CD4-positive, alpha-beta T cell (primary cell): ENCODE data around the gene KHK. TPM values are rescaled to one million over a fixed set of nuclear protein-coding genes. Genes with fewer than 3 reads are reported as not detected.
"Not testable (repeated sequence)": the region's sequence is repeated elsewhere in the genome, so short reads cannot be mapped to it uniquely, and the experiment has no call there.

Experiments
- ATAC-seq: fragments of 200-7000 bp; cut with Tn5 transposase; one replicate; pipeline ENCODE4 v1.10.0; 2022; ENCODE audit warnings: mild to moderate bottlenecking; ENCODE audit not compliant: poor library complexity
- CTCF ChIA-PET: fragments of 350-600 bp; sonication (Branson Sonifier 250); formaldehyde crosslinking; loops from one replicate; lab custom pipeline; 2021; ENCODE audit warnings: antibody characterized with exemption, inconsistent platforms; lab: Charles Lee
- POLR2A ChIA-PET: fragments of 350-600 bp; sonication (Branson Sonifier 250); formaldehyde crosslinking; loops from one replicate; lab custom pipeline; 2021; ENCODE audit warnings: antibody characterized with exemption, inconsistent platforms; lab: Charles Lee
- DNase-seq, 14 experiments: peaks; one replicate each; pipeline ENCODE4 v3.0.0-alpha.2; 2013 to 2020; ENCODE audit warnings: mixed read lengths in 2 of 14
- H3K27ac ChIP-seq, 2 donors: one replicate each; pipeline versions ENCODE4 v1.5.1 to v1.7.0; 2013; ENCODE audit warnings: low read length in 2 of 2, low read depth in 1 of 2, mild to moderate bottlenecking in 1 of 2
- H3K27me3 ChIP-seq, 2 experiments: 1 replicate in 1 of 2; 2 replicates in 1 of 2; pipeline versions ENCODE4 v1.6.1 to v1.7.0; 2013; ENCODE audit warnings: low read length in 2 of 2, control low read depth in 1 of 2, mild to moderate bottlenecking in 1 of 2, moderate library complexity in 1 of 2; ENCODE audit not compliant: insufficient read depth in 2 of 2, control insufficient read depth in 1 of 2
- H3K36me3 ChIP-seq: one replicate; pipeline ENCODE4 v1.6.1; 2013; ENCODE audit warnings: low read length, control low read depth; ENCODE audit not compliant: insufficient read depth
- H3K4me1 ChIP-seq: one replicate; pipeline ENCODE4 v1.6.1; 2013; ENCODE audit warnings: low read length, control low read depth; ENCODE audit not compliant: insufficient read depth
- H3K4me3 ChIP-seq: one replicate; pipeline ENCODE4 v1.5.1; 2013; ENCODE audit warnings: mild to moderate bottlenecking, low read length, moderate library complexity
- H3K9me3 ChIP-seq, 2 experiments: 1 replicate in 1 of 2; 2 replicates in 1 of 2; pipeline versions ENCODE4 v1.6.1 to v1.7.0; 2013; ENCODE audit warnings: low read length in 2 of 2, mild to moderate bottlenecking in 2 of 2, control low read depth in 1 of 2, moderate library complexity in 1 of 2; ENCODE audit not compliant: control insufficient read depth in 1 of 2, insufficient read depth in 1 of 2
- H3K27ac Mint-ChIP-seq: one replicate; pipeline ENCODE4 v1.8.0; 2020; ENCODE audit warnings: mixed read lengths
- H3K27me3 Mint-ChIP-seq: one replicate; pipeline ENCODE4 v1.8.0; 2021; ENCODE audit warnings: mixed read lengths
- H3K36me3 Mint-ChIP-seq: one replicate; pipeline ENCODE4 v1.8.0; 2021; ENCODE audit warnings: low read depth, mixed read lengths
- H3K4me1 Mint-ChIP-seq: one replicate; pipeline ENCODE4 v1.8.0; 2021; ENCODE audit warnings: low read depth, mixed read lengths
- H3K4me3 Mint-ChIP-seq: one replicate; pipeline ENCODE4 v1.8.0; 2020; ENCODE audit warnings: mild to moderate bottlenecking, mixed read lengths
- H3K9me3 Mint-ChIP-seq: one replicate; pipeline ENCODE4 v1.8.0; 2020; ENCODE audit warnings: mixed read lengths
- intact Hi-C, 2 experiments: fragments of 100-400 bp; cut with DNase I in 1 of 2; cut with micrococcal nuclease in 1 of 2; formaldehyde crosslinking; loops; one replicate each; pipeline versions ENCODE4 v1.15.1 to v1.9.0; 2023 to 2025; cut with DNase I, micrococcal nuclease
- total RNA-seq, 174 experiments: library from RNA in 2 of 174; stranded (reverse) in 2 of 174; gene quantifications; one replicate each; pipeline ENCODE4 v1.2.3 and lab custom pipeline; 2021 to 2026
- TF ChIP-seq, protein P1 (sequence below): fragments of 200-600 bp; IDR thresholded peaks from one replicate; pipeline ENCODE4 v1.8.0; 2022; ENCODE audit warnings: antibody characterized with exemption, mild to moderate bottlenecking

Gene KHK
- total RNA-seq, 2 experiments from 2014 or later, result 4.7 TPM

DNA sequence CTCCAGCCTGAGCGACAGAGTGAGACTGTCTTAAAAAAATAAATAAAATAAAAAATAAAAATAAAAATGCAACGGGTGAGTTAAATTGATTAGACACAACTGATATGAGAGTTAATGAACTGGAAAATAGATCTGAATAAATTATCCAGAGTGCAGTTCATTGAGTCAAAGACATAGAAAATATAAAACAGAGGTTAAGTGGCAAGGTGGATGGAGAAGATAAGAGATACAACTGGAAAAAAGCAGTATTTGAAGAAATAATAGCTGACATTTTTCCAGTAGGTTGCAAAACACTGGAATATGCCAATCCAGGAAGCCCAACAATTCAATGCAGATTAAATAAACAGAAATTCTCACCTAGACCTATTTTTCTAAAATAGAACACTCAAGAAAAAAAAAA lies 21.6 kb downstream of the KHK start:
- Histone ChIP-seq H3K27ac (no peak overlapping the region), H3K9me3 (no peaks in the 10 kb centered on the region), H3K4me3 (no peak overlapping the region), H3K27me3 (no peaks in the 10 kb centered on the region), H3K36me3 (no peaks in the 10 kb centered on the region), H3K4me1 (no peaks in the 10 kb centered on the region)
- intact Hi-C loops, result no loop called here
- ChIA-PET POLR2A (no interaction called here), CTCF (interaction anchor here (0.7 kb wide), 2 partner anchors 32 to 35 kb away, joined by 3 read pairs; no protein-coding TSS in a partner anchor)
- H3K4me1 Mint-ChIP-seq, result no peaks in the 10 kb centered on the region
- TF ChIP-seq, protein P1, sequence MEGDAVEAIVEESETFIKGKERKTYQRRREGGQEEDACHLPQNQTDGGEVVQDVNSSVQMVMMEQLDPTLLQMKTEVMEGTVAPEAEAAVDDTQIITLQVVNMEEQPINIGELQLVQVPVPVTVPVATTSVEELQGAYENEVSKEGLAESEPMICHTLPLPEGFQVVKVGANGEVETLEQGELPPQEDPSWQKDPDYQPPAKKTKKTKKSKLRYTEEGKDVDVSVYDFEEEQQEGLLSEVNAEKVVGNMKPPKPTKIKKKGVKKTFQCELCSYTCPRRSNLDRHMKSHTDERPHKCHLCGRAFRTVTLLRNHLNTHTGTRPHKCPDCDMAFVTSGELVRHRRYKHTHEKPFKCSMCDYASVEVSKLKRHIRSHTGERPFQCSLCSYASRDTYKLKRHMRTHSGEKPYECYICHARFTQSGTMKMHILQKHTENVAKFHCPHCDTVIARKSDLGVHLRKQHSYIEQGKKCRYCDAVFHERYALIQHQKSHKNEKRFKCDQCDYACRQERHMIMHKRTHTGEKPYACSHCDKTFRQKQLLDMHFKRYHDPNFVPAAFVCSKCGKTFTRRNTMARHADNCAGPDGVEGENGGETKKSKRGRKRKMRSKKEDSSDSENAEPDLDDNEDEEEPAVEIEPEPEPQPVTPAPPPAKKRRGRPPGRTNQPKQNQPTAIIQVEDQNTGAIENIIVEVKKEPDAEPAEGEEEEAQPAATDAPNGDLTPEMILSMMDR, result no peak
- no peak overlapping the region for H3K27ac Mint-ChIP-seq
- peaks cover 19% of the 10 kb centered on the region for H3K27me3 Mint-ChIP-seq
- ATAC-seq (no peak), DNase-seq (no peak)
- H3K9me3 Mint-ChIP-seq, result no peaks in the 10 kb centered on the region
- no peak overlapping the region for H3K4me3 Mint-ChIP-seq
- no peaks in the 10 kb centered on the region for H3K36me3 Mint-ChIP-seq

DNA sequence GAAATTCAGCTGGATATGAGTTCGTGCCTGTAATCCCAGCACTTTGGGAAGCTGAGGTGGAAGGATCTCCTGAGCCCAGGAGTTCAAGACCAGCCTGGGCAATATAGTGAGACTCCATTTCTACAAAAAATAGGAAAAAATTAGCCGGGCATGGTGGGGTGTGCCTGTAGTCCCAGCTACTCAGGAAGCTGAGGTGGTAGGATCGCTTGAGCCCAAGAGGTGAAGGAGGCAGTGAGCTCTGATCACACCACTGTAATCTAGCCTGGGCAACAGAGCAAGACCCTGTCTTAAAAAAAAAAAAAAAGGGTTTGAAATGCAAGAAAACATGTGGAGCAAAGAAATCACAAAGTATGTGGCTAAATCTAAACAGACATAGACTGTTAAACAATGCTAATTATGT lies 22.5 kb downstream of the KHK start:
- DNase-seq, result no peak
- H3K27me3 ChIP-seq, result no peaks in the 10 kb centered on the region
- H3K4me3 Mint-ChIP-seq, result no peak overlapping the region
- ATAC-seq, result no peak
- no peaks in the 10 kb centered on the region for H3K36me3 ChIP-seq
- H3K27ac Mint-ChIP-seq, result no peak overlapping the region
- H3K4me3 ChIP-seq, result no peak overlapping the region
- no peaks in the 10 kb centered on the region for H3K4me1 ChIP-seq
- no peaks in the 10 kb centered on the region for H3K9me3 ChIP-seq
- H3K27ac ChIP-seq, result no peak overlapping the region
- H3K36me3 Mint-ChIP-seq, result no peaks in the 10 kb centered on the region
- H3K4me1 Mint-ChIP-seq, result no peaks in the 10 kb centered on the region
- intact Hi-C loops, result no loop called here
- CTCF ChIA-PET, result interaction anchor here (0.7 kb wide), 1 partner anchor 30 kb away, joined by 4 read pairs; no protein-coding TSS in a partner anchor
- POLR2A ChIA-PET, result interaction anchor here (0.6 kb wide), 1 partner anchor 74 kb away, joined by 3 read pairs; no protein-coding TSS in a partner anchor
- peaks cover 19% of the 10 kb centered on the region for H3K27me3 Mint-ChIP-seq
- no peaks in the 10 kb centered on the region for H3K9me3 Mint-ChIP-seq
- TF ChIP-seq, protein P1, result no peak

DNA sequence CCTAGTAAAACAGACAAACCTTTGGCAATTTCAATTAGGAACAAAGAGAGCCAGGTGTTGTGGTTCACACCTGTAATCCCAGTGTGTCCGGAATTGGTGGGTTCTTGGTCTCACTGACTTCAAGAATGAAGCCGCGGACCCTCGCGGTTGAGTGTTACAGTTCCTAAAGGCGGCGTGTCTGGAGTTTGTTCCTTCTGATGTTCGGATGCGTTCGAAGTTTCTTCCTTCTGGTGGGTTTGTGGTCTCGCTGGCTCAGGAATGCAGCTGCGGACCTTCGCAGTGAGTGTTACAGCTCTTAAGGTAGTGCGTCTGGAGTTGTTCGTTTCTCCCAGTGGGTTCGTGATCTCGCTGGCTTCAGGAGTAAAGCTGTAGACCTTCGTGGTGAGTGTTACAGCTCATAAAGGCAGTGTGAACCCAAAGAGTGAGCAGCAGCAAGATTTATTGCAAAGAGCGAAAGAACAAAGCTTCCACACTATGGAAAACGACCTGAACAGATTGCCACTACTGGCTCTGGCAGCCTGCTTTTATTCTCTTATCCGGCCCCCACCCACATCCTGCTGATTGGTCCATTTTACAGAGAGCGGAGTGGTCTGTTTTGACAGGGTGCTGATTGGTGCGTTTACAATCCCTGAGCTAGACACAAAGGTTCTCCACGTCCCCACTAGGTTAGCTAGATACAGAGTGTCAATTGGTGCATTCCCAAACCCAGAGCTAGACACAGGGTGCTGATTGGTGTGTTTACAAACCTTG lies 24.2 kb downstream of the KHK start:
- H3K27ac ChIP-seq, H3K4me3 Mint-ChIP-seq, H3K9me3 ChIP-seq, DNase-seq, H3K4me1 ChIP-seq, ATAC-seq, CTCF ChIA-PET, H3K27ac Mint-ChIP-seq, H3K9me3 Mint-ChIP-seq, POLR2A ChIA-PET, H3K27me3 ChIP-seq, H3K36me3 ChIP-seq, H3K36me3 Mint-ChIP-seq, H3K4me3 ChIP-seq, H3K4me1 Mint-ChIP-seq: not testable (repeated sequence)
- intact Hi-C loops, result loop anchor here in 1 of 2 experiments (5.0 kb wide), 1 partner anchor 37 kb away; the partner anchor contains the start of gene TCF23
- peaks cover 19% of the 10 kb centered on the region for H3K27me3 Mint-ChIP-seq

DNA sequence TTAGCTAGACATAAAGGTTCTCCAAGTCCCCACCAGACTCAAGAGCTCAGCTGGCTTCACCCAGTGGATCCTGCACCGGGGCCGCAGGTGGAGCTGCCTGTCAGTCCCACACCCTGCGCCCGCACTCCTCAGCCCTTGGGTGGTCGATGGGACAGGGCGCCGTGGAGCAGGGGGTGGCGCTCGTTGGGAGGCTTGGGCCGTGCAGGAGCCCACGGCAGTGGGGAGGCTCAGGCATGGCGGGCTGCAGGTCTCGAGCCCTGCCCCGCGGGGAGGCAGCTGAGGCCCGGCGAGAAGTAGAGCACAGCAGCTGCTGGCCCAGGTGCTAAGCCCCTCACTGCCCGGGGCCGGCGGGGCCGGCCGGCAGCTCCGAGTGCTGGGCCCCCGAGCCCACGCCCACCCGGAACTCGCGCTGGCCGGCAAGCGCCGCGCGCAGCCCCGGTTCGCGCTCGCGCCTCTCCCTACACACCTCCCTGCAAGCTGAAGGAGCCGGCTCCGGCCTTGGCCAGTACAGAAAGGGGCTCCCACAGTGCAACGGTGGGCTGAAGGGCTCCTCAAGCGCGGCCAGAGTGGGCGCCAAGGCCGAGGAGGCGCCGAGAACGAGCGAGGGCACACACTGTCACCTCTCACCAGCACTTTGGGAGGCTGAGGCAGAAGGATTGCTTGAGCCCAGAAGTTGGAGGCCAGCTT lies 25.0 kb downstream of the KHK start:
- H3K27me3 Mint-ChIP-seq, result peaks cover 13% of the 10 kb centered on the region
- ChIA-PET CTCF (interaction anchor here (0.6 kb wide), 1 partner anchor 141 kb away, joined by 5 read pairs; no protein-coding TSS in a partner anchor), POLR2A (interaction anchor here (1.5 kb wide), 1 partner anchor 12 kb away, joined by 6 read pairs; the partner anchor contains the start of gene ABHD1)
- ATAC-seq, H3K4me3 ChIP-seq, H3K27me3 ChIP-seq, H3K36me3 Mint-ChIP-seq, H3K27ac Mint-ChIP-seq, DNase-seq, H3K36me3 ChIP-seq, H3K9me3 Mint-ChIP-seq, H3K4me1 Mint-ChIP-seq, H3K4me1 ChIP-seq, H3K4me3 Mint-ChIP-seq, H3K27ac ChIP-seq, H3K9me3 ChIP-seq: not testable (repeated sequence)
- intact Hi-C loops, result loop anchor here in 1 of 2 experiments (5.0 kb wide), 1 partner anchor 36 kb away; the partner anchor contains the start of gene TCF23
